Stimulated activated CD4-positive, alpha-beta T cell treated with anti-CD3 and anti-CD28 coated beads, Interleukin-4, amount 100 ng/mL, for 48 hours (primary cell): Measurements from ENCODE around the gene FAM174C.

ENCODE experiments used
- DNase-seq, 2 donors: peaks; one replicate each; pipeline ENCODE4 v3.0.0-alpha.2; 2020; ENCODE audit warnings: low read depth in 2 of 2

Gene FAM174C

DNA sequence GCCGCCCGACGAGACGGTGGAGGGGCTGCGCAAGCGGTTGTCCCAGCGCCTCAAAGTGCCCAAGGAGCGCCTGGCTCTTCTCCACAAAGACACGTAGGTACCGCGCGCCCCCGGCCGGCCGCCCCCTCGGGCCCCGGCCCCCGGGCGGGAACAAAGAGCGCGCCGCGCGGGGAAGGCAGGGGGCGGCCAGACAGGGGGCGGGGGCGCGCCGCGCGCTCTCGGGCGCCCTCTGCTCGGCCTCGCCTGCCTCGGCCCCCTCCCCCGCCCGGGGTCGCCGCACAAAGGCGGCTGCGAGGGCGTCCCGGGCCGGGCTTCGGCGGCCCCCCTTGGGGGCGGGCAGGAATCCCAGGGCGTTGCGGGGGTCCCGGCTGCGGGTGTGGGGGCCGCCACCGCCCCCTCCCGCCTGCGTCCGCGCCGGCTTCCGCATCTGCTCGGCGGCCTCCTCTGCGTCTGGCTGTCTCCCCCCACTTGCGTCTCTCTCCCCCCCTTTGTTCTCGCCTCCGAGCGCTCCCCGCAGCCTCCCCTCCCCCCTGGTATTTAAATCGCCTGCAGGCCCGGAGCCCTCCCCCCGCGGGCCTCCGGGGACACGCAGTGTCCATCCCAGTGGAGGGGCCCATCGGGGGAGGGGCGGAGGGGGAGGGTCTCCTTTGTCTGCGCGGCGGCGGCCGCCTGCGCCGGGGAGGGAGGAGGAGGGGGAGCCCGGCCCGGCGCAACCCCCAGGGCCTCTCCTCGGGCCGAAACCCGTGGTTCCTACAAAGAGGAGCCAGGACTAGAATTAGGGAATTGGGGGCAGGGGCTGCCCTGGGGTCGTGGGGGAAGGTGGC is 24.7 kb upstream of the FAM174C start:
- DNase-seq = no peak

DNA sequence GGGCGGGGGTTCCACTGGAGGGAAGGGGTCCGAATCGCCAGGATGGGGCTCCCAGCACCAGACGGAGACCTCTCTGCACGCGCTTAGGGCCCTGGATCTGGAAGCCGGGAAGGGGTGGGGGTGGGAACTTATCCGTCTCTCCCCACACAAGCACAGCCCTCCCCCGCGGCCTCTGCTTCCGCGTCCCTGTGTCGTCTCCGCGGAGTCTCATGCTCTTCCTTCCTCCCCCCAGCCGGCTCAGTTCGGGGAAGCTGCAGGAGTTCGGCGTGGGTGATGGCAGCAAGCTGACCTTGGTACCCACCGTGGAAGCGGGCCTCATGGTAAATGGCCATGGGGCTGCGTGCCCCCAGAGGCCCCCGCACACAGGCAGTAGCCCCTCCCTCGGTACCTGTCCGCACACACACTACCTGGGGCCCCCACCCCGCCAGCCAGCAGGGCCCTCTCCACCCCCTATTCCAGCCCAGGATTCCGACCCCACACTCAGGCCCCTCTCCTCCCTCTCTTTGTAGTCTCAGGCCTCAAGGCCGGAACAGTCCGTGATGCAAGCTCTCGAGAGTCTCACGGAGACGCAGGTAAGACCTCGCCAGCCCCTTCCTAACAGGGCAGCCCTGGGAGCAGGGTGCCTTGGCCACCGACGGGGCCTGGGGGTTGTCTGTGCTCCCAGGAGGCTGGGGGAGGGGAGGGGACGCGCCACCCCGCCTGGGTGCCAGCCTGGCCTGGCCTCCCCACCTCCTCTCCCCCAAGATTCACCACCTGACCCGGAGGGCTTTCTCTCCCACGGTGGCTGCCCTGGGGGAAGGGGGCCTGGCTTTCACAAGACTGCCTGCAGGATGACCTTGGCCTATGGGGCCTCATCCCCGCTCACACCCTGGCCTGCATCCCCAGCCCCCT is 23.8 kb upstream of the FAM174C start:
- DNase-seq = peak in 1 of 2 donors; percentile 67

DNA sequence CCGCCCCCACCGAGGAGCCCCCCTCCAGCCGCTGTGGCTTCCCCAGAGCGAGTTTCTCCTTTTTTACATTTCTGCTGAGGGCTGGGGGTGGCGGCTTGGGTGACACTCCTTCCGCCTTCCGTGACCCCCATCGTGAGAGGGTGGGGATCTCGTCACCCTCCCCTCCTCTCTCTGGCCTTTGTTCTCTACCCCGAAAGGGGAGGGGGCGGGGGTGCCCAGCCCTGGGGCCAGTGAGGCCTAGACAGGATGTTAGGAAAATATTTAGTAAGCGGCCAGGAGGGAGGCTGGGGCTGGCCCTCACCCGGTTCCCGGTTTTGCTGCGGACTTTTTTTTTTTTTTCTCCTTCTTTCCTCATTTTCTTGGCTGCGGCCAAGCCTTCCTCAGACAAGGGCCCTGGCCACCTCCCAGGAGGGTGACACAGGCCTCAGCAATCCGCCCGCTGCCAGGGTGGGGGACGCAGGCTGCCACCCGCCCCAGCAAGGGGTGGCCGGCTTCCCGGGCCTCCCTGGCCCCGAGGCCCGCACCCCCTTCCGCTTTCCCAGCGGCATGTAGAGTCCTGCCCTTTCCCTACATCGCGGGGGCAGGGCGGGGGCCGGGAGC is 23.0 kb upstream of the FAM174C start:
- DNase-seq = peak in 1 of 2 donors; percentile 46

DNA sequence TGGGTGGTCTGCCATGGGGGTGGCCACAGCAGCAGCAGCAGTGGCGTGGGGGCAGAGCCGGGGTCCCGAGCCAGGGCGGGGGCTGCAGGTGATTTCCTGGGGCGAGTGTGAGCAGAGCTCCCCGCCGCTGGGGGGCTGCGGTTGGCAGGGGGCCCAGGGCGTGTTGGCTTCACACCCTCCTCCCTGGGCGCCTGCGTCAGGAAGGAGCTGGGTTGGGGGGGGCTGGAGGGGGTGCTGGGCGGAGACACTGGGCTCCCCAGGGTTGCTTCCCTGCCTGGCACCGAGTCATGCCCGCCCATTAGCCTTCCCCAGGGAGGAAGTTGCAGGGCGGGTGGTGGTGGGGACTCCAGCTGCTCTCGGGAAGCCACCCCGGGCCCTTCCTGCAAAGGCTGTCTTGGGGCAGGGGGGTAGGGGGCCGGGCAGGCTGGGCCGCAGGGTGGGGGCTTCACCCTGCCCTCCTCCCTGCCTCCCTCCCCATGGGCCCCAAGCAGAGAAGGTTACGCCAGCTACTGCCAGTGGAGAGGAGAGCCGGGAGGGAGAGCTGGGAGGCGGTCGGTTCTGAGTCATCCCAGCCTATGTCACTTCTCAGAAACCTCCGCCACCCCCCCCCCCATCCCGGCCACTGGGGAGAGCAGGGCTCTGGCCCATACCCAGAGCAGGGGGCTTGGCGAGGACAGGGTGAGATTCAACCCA is 22.4 kb upstream of the FAM174C start:
- DNase-seq = peak in 1 of 2 donors; percentile 75

DNA sequence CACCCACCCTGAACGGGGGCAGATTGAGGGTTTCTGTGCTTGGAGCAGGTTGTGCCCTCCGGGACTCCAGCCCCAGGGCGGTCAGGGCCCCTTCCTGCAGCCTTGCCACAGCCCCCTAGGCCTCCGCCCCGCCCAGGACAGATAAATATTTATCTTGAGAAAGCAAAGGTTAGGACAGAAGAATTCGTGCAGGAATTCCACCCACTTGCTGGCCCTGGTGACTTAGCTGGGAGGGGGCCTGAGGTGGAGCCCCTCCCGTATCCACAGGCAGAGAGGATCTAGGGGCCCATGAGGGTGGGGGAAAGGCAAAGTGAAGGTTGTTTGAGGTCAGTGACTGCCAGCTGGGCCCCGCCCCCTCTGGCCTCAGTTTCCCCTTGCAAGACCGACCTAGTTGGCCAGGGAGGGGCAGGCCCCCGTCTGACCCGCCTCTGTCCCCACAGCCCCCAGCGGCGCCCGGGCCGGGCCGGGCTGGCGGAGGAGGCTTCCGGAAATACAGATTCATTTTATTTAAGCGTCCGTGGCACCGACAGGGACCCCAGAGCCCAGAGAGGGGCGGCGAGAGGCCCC is 21.7 kb upstream of the FAM174C start:
- no peak for DNase-seq

DNA sequence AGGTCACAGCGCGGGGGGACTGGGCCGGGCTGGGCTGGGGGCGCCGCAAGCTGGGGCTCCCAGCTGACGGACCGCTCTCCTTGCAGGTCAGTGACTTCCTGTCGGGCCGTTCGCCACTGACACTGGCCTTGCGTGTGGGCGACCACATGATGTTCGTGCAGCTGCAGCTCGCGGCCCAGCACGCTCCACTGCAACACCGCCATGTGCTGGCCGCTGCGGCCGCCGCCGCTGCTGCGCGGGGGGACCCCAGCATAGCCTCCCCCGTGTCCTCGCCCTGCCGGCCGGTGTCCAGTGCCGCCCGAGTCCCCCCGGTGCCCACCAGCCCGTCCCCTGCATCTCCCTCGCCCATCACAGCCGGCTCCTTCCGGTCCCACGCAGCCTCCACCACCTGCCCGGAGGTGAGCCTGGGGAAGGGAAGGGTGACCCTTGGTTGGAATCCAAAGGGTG is 21.2 kb upstream of the FAM174C start:
- no peak for DNase-seq

DNA sequence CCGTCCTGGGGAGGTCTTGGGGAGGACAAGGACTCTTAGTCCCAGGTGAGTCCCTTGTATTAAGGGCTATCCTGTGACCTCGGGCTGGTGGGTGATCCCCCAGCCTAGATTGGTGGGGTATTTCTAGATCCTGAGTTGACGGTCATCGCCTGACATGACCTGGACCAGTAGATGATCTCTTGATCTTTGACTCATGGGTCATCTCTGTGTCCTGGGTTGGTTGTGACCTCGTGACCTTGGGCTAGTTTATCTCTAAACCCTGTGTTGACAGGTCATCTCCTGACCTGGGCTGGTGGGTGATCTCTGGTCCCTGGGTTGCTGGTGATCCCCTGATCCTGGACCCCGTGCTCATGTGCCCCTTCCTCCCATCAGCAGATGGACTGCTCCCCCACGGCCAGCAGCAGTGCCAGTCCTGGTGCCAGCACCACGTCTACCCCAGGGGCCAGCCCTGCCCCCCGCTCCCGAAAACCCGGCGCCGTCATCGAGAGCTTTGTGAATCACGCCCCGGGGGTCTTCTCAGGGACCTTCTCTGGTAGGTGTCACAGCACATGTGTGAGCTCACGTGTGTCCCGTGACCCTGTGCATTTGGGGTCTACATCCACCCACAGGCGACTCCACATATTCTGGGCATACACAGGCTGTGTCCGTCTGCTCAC is 20.7 kb upstream of the FAM174C start:
- DNase-seq = no peak

DNA sequence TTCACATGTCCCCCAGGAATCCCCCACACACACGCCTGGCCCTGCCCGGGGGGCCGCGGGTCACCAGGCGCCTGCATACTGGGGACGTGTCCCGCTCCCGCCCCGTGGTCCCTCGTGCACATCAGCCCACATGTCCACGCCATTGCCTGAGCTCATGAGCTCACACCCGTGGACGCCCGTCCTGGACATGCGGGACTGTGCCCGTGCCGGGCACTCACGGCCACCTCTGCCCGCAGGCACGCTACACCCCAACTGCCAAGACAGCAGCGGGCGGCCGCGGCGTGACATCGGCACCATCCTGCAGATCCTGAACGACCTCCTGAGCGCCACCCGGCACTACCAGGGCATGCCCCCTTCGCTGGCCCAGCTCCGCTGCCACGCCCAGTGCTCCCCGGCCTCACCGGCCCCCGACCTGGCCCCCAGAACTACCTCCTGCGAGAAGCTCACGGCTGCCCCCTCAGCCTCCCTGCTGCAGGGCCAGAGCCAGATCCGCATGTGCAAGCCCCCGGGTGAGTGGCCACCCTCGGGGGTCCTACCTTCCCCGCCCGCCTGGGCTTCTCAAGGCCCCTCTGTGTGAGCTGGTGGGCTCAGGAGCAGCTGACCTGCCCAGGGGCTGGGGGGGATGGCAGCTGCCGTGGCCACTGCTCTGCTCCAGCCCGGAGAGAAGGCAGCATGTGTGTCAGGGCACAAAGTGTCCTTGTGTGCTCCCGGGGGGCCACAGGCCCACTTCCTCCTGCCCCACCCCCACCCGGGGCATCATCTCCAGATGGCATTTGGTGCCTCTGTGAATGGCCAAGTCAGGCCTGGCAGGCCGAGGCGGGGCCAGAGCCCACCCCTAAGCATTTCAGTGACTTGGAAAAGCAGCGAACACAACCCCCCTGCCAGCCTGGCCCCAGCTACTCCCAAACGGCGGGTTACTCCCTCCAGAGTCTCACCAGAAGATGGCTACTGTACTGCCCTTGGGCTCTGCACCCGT is 19.9 kb upstream of the FAM174C start:
- DNase-seq = no peak

DNA sequence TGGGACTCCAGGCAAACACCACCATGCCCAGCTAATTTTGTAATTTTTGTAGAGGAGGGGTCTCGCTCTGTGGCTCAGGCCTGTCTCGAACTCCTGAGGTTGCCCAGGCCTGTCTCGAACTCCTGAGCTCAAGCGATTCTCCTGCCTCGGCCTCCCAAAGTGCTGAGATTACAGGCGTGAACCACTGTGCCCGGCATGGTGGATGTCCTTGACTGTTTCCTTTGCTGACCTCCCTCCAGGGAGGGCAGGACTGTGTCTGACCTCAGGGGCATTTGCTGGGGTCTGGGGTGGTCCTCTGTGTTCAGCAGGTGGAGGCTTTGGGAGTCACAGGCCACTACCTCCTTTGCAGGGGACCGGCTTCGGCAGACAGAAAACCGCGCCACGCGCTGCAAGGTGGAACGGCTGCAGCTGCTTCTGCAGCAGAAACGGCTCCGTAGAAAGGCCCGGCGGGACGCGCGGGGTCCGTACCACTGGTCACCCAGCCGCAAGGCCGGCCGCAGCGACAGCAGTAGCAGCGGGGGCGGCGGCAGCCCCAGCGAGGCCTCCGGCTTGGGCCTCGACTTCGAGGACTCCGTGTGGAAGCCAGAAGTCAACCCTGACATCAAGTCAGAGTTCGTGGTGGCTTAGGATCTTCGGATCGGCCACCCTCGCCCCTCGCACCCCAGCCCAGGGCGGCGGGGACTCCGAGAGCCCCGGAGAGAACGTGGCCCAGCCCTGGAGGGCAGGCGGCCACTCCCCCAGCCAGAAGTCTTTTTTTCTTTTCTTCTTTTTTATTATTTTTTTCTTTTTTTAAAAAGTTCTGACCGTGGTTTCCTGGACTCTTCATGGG is 18.5 kb upstream of the FAM174C start:
- no peak for DNase-seq

DNA sequence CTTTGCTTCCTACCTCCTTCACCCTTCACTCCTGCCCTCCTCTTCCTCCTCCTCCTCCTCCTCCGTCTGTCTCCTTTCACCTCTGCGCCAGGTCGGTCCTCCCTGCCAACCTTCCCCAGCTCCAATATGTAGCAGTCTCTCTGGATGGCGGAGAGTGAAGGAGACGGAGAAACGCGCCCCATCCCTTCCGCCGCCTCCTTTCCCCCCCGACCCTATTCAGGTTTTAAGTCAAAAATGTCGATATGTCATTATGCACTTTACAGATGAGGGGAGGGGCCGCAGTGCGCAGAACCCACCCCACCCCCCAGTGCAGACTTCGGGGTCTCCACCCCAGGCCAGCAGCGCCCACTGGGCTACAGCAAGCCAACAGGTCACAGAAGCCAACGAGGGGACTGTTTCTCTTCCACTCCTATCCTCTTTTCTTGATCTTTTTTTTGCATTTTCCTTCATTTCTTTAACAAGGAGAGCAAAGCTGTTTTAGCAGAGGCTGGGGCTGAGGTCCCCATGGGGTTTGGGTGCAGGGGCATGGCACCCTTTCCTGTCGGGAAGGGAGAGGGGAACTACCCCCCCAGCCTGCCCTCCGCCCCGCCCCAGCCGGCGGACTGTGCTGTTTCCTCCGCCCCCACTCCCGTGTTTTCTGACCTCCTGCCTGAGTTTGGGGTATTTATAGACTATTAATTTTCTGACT is 17.7 kb upstream of the FAM174C start:
- DNase-seq = no peak

DNA sequence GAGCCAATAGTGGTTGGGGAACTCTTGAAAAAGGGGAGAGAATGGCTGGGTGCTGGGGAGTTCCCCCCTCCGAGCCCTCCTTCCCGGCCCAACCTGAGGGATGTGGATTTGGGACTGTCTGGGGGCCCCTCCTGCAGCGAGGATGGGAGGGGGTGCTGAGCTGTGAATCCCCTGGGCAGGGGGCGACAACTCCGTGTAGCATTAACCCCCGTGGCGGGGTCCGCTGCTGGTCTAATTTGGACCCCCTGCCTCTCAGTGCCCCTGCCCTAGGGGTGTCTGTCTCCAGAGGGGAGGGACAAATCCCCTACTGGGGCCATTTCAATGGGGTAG is 17.2 kb upstream of the FAM174C start:
- DNase-seq = no peak

DNA sequence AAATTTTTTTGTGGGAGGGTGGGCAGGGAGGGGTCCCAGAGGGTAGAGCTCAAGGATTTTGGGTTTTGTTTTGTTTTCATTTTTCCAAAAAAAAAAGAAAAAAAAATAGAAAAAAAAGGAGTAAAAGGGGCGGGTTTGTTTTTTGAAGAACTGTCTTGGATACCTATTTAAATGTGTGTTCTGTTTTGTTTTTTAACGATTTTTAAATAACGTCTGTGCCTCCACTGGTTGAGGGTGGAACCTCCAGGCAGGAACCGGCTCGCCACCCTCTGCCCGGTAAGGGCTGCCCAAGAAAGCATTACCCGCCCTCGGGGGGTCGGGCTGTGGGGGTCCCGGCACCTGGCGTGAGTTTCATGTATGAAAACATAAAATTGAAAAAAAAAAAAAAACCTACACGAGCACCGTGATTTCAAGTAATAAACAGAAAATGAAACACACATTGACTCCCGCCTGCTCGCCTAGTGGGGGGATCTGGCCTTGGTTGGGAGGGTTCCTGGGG is 16.6 kb upstream of the FAM174C start:
- no peak for DNase-seq

DNA sequence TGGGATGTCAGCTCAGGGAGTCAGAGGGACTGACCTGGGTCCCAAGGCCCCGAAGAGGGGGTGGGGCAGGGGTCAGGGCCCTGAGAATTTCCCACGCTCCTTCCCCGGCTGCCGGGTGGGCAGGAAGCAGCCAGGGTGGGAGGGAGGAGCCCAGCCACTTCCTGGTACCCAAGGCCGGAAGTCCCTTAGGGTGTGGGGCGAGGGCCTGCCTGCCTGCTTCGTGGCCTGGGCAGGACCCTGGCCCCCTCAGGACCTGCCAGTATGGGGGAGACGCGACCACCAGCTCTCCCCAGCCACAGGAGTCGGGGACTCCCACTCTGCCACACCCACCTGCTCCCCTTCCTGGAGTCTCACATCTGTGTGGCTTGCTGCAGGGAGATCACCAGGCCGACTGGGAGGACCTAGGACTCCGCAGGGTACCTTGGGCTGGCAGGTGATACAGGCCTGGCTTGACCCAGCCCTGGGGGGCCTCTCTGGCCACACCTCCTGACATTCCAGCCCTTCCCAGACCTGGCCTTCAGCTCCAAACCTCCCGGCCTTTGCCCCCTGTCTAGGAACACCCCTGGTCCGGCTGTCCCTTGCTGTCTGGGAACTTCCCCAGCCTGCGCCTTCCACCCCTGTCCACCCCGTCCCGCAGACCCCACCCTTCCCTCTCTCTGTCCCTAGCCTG is 16.0 kb upstream of the FAM174C start:
- DNase-seq = peak in 1 of 2 donors; percentile 67

DNA sequence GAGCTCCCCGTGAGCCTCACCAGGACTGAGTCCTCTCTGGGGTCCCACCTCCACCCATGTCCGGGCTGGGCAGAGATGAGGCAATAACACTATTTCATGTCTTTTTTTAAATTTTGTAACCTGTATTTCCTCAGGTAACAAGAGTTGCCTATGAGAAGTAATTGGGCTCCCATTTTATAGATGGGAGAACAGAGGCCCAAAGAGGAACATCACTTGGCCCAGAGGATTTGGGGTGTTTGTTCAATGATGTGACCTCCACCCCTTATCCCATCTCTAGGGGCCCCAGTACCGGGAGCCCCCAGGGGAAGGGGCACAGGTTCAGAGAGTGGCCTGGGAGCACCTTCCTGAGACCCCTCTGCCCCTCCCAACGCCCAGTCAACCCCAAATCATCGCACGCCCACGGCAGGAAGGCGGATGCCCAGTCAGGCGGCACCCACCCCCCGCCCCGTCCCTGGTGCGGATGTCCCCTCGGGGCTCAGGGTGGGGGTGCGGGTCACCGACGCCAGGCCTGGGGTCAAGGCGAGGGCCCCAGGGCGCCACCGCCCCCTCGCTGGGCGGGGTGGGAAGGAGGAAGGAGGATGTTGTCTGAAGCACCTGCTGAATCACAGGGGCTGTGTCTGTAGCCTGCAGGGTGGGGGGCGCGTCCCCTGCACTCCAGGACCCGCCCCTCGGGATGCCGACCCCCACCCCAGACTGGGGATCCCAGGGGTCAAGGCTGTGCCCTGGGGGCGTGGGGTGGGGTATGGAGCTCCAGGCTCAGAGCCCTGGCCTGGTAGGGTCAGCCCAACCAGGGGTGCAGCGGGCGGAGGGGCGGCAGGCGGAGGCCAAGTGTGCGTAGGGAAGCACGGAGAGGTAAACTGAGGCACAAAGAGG is 15.2 kb upstream of the FAM174C start:
- no peak for DNase-seq

DNA sequence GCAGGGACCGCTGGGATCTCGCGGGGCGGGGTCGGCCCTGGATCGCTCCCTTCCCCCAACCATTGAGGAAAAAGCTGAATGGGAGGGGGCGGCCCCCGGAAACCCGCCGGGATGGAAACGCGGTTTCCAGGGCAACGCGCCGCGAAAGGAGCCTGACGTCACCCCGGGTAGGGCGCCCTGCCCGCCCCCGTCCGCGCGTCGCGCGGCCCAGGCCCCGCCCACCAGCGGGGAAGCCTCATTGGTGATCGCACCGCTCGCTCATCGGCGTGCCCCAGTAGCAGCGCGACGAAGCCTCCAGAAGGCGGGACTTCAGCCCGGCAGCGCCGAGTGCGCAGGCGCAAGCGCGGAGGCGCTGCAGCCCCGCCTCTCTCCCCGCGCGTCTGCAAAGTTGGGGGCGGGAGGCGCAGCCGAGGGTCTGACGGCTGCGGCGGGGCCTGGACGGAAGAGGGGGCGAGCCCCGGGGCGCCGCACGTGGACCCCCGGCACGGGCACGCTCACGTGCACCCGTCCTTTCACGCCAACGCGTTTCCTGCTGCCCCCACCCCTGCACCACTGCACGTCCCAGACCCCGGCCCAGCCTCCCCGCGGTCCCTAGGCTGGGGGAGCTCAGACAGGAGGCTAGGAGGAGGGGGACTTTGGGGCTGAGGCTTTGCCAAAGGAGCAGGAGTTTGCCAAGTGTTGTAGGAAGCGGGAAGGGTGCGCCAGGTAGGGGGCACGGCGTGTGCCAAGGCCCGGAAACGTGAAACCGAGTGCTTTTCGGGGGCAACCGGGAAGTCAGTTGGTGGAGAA is 14.4 kb upstream of the FAM174C start:
- DNase-seq = peak; percentile 94

DNA sequence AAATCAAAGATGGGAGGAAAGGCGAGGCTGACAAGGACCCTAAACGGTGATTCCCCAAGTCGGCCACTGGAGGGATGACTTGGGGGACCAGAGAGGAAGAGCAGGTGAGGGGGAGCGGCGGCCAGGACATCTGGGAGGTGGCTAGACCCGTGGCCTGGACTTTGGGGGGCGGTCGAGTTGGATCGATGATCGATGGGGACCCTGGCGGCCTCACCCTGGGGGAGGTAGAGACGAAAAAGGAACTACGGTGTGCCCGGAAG is 13.9 kb upstream of the FAM174C start:
- DNase-seq = no peak
